GM19351 (cell line): ENCODE data around the gene ATP4A.
"Not testable (repeated sequence)": the region's sequence is repeated elsewhere in the genome, so short reads cannot be mapped to it uniquely, and the experiment has no call there.

ENCODE experiments used
- ATAC-seq: cut with Tn5 transposase; IDR thresholded peaks from one replicate; pipeline ENCODE4 v1.9.1; 2021; ENCODE audit warnings: mild to moderate bottlenecking, moderate library complexity; ENCODE audit not compliant: unreplicated experiment

Gene ATP4A

GRCh38 chr19:35563207-35563829, at the start of gene ATP4A:
Gene ATP4A, minus strand, starts transcription at chr19:35563658. Its CDS starts 29 bp downstream, at chr19:35563629.
- ATAC-seq = no peak

GRCh38 chr19:35612559-35613321, 49.3 kb upstream of the ATP4A start, which contains the start of gene HAUS5:
Gene HAUS5, plus strand, starts transcription at chr19:35612735. Its CDS starts 60 bp downstream, at chr19:35612795.
- peak; percentile 74 for ATAC-seq

DNA sequence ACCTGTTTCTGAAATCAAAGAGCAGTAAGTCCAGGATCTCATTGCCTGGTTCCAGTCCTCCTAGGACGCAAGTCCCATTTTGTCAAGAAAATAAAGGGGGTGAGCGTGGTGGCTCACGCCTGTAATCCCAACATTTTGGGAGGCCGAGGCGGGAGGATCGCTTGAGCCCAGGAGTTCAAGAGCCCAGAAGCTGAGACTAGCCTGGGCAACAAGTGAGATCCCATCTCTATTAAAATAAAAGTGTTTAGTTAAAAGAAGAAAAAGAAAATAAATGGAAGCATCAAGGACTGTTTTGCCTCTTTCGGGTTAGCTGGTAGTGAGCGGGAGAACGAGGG, 48.7 kb upstream of the ATP4A start:
- ATAC-seq = no peak

DNA sequence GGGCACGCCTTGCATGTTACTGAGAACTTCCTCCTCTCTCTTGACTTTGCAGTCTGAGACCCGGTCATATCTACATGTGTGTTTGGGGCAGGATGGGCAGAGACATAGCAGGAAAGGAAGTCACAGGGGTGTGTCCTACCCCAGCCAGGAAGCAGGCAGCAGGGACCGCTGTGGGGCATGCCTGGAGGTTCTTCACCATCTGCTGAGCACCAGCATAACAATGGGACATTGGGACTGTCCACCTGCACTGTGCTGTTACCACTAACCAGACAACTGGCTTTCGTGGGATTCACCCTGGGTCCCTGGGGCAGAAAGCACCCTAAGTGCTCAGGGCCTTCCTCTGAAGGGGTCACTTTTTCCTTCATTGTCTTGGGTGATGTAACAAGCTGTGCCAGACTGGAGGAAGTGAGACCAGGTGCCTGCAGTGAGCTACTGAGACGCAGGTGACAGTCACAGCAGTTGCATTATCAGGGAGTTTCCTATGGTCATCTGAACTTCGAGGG, 46.4 kb upstream of the ATP4A start:
- ATAC-seq = no peak

DNA sequence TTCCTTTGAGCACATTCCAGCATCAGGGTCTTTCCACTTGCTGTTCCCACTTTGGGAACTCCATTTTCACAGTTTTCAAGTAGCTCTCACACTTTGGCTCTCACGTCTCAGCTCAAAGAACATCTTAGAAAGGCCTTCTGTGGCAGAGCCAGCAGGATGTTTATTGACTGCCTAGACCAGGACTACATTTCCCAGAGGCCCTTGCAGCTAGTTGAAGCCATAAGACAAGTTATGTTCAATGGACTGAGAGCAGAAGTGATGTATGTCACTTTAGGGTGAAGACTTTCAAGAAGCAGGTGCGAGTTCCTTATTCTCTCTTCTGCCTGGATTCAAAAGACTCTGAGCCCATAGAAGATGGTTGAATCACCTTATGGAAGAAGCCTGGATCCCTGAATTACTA, 44.8 kb upstream of the ATP4A start:
- ATAC-seq = no peak

GRCh38 chr19:35607661-35608060, 44.2 kb upstream of the ATP4A start:
- ATAC-seq = no peak

DNA sequence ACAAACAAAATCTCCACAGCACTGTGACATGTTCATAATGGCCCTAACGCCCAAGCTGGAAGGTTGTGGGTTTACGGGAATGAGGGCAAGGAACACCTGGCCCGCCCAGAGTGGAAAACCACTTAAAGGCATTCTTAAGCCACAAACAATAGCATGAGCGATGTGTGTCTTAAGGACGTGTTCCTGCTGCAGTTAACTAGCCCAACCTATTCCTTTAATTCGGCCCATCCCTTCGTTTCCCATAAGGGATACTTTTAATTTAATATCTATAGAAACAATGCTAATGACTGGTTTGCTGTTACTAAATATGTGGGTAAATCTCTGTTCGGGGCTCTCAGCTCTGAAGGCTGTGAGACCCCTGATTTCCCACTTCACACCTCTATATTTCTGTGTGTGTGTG, 43.7 kb upstream of the ATP4A start:
- not testable (repeated sequence) for ATAC-seq

- ATAC-seq = not testable (repeated sequence)
Observed at GRCh38 chr19:35604436-35604835, 41.0 kb upstream of the ATP4A start.

DNA sequence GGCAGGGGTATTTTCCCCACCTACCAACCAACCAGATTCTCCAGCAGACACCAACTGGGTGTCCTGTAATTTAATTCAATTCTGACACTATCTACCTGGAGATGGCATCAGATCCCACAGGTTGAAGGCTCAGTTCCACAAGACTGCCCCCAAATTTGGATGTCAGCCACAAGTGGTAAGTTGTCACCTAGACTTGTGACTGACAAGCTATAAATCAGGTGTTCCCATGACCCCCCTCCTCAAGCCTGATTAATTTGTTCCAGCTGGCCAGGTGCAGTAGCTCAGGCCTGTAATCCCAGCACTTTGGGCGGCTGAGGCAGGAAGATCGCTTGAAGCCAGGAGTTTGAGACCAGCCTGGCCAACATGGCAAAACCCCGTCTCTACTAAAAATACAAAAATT, 38.5 kb upstream of the ATP4A start:
- ATAC-seq = no peak

DNA sequence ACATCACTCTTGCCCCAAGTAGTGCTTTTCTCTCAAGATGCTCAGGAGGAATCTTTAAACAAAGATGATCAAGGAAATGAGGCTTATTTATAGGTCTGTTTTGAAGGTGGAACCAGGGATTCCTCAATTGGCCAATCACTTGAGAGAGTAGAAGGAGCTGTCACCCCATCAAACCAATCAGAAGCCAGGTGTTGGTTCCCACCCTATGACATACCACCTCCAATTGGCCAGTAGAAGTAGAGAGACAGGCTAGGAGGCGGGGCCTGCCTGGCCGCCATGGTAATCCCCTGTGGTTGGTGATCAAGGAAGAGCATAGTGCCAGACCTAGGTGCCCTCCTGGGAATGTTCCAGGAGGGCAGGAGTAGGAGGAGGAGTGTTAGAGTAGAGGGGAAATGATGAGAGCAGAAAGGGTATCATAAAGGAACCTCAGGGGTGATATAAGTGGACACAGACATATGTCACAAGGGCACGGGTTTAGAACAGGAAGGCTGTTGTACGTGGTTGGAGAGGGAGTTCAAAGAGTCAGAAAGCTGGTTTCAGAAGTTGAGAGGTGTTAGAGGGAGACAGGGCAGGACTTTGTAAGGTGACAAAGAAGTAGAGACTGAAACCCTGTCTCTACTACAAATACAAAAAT, 33.0 kb upstream of the ATP4A start:
- ATAC-seq = peak; percentile 77

- no peak for ATAC-seq
Observed at GRCh38 chr19:35595928-35596327, 32.5 kb upstream of the ATP4A start.

GRCh38 chr19:35595026-35595425, 31.6 kb upstream of the ATP4A start:
- ATAC-seq = not testable (repeated sequence)

DNA sequence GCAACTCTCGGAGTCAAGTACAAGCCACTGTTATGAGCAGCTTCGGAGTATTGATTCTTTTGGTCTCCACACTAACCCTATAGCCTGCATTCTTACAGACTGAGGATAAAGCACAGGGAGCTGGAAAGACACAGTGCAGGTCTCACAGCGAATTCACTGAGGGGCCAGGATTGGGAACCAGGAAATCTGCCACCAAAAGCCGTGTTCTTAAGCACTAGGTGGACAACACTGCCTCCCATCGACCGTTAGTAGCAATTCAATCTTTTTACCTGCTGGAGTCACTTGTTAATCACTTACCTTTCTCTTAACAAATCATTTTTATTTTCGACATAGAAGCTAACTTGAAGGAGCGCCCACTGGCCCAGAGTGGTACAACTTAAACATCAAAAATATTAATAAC, 28.8 kb upstream of the ATP4A start:
- no peak for ATAC-seq

GRCh38 chr19:35590875-35591274, 27.4 kb upstream of the ATP4A start:
- ATAC-seq = no peak

- no peak for ATAC-seq
Observed at GRCh38 chr19:35587321-35587720, 23.9 kb upstream of the ATP4A start.

DNA sequence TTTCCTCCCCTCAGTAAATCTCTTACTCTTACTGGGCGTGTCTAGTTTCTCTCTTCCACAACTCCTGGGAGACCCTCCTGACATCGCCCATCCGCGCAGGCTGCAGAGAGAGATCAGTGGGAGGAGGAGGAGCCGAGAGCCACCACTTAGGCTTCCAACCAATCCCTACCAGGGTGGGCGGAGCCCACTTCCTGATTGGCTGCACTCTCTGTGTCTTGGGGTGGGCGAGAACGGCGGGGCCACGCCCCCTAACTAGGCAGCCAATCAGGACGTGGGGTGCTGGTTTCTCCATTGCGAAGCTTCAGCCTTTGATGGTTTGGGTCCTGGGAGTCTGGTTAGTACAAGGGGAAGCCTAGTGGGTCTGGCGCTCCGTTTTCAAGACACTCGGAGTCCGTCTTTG, 22.4 kb upstream of the ATP4A start, which contains the start of gene PMIS2:
TSS of gene PMIS2 (plus strand) at position 326 of the 400 bp plus-strand sequence. CDS start 87 bp downstream, outside the sequence.
- ATAC-seq = no peak

DNA sequence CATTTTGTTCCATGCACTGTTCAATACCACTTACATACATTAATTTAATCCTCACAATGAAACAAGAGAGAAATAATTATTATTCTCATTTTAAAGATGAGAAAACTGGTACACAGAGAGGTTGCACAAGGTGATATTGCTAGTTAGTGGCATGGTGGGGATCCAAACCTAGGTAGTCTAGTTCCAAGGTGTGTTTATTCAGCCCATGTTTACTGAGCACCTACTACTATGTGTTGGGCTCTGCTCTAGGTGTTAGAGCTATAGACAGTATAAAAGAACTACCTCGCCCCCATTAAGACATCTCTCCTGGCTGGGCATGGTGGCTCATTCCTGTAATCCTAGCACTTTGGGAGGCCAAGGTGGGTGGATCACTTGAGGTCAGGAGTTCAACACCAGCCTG, 19.3 kb upstream of the ATP4A start:
- ATAC-seq = no peak

GRCh38 chr19:35578707-35579106, 15.2 kb upstream of the ATP4A start:
- ATAC-seq = no peak

DNA sequence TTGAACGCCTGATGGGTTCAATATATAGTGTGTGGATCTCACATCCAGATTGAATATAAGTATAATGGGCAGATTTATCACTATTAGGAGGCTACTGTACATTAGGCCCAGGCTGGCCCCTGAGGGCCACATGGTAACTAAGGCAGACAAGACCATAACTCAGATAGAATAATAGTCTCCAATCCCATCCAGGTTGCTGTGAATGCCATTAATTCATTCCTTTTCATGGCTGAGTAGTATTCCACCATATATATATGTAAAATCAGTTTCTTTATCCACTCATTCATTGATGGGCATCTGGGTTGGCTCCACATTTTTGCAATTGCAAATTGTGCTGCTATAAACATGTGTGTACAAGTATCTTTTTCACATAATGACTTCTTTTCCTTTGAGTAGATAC, 14.5 kb upstream of the ATP4A start:
- no peak for ATAC-seq

- ATAC-seq = no peak
Observed at GRCh38 chr19:35571406-35571965, 8.0 kb upstream of the ATP4A start.

GRCh38 chr19:35569281-35569781, 5.9 kb upstream of the ATP4A start:
- ATAC-seq = no peak
